Stimulated activated CD4-positive, alpha-beta T cell treated with anti-CD3 and anti-CD28 coated beads, Interleukin-2, amount 100 ng/mL, for 24 hours (primary cell): ENCODE measurements around the gene COQ8A.
A peak's percentile ranks its signal among the peaks of the same experiment; 100 is the strongest.

ENCODE experiments used
- DNase-seq, 2 donors: peaks; one replicate each; pipeline ENCODE4 v3.0.0-alpha.2; 2020

COQ8A gene

DNA sequence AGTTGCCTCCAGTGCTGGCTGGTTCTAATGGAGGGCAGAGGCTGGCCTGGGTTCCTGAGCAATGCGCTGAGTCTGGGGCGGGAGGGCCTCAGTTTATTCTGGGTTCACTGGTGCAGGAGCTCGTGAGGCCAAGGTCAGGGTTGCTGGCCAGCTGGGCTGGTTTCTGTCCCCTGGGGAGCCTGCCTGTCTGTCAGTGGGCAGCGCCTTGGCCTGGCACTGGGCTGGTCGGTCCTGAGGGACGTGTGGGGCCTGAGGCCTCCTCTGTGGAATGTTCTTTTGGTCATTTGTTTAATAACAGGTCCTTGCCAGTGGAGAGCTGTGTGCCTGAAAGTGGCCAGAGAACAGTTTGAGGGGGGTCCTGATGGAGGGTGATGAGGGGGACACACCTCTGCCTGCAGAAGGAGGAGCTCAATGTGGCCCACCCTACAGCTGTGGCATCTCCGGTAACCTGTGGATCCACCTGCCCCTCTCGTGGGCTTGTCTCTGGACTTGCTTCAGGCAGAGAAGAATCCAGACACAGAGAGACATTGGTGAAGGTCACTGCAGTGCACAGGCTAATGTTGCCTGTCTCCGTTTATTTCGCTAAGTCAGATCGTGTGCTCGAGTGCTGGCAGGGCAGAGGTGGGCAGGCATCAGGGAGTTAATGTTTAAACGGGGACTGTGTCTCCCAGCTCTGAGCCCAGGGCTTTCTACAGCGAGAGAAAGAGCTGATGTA lies 34.6 kb downstream of the COQ8A start:
- no peak for DNase-seq

DNA sequence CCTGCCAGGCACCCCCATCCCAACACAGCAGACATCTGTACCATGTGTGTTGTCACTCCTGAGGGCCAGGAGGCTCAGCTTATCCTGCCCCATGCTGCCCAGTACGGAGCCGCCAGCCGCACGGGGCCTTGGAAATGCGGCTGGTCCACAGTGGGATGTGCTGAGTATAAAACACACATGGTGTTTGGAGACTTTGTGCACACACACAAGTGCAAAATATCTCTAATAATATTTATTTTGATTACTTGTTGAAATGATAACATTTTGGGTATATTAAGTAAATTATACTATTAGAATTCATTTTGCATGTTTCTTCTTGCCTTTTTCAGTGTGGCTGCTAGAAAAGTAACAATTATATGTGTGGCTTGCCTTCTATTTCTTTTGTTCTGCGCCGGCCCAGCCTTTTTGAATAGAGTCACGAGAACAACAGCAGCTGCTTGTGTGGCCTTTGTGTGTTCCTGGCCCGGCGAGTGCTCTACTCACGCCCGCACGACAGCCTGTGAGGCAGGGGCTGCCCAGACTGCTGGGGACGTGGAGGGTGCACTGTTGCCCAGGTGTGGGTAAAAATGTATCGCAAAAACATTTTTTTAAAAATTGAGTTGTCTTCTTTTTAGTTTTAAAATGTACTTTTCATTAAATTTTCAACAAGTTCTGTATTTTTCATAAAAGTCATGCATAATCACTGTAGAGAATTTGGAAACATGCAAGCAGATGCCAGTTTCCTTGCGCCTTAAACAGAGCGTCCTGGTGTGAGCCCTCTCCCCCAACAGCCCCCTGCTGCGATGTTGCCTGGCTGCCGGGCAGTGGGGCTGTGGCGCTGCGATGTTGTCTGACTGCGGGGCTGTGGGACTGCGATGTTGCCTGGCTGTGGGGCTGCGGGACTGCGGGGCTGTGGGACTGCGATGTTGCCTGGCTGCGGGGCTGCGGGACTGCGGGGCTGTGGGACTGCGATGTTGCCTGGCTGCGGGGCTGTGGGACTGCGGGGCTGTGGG lies 35.5 kb downstream of the COQ8A start:
- no peak for DNase-seq

DNA sequence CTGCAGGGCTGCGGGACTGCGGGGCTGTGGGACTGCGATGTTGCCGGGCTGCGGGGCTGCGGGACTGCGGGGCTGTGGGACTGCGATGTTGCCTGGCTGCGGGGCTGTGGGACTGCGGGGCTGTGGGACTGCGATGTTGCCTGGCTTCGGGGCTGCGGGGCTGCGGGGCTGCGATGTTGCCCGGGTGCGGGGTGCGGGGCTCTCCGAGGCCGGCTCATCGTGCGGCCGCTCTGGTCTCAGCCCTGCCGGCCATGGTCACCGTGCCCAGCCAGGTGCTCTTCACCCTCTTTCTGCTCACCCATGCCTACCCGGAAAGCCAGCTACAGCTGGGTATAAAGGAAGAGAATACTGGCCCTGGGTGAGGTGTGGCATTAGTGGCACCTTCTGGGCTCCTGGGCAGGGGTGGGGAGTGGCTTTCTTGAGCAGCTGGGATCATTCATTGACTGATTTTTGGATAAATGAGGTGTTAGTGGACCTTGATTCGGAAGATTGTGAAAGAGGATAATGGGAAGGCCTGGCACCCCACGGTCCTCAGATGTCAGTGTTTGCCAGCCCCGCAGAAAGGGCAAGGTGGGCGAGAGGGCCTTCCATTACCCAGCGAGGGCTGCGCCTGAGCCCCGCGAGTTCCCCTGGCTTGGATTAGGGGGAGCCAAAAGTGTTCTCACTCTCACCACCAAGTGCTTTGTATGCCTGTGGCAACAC lies 36.3 kb downstream of the COQ8A start:
- DNase-seq = no peak

DNA sequence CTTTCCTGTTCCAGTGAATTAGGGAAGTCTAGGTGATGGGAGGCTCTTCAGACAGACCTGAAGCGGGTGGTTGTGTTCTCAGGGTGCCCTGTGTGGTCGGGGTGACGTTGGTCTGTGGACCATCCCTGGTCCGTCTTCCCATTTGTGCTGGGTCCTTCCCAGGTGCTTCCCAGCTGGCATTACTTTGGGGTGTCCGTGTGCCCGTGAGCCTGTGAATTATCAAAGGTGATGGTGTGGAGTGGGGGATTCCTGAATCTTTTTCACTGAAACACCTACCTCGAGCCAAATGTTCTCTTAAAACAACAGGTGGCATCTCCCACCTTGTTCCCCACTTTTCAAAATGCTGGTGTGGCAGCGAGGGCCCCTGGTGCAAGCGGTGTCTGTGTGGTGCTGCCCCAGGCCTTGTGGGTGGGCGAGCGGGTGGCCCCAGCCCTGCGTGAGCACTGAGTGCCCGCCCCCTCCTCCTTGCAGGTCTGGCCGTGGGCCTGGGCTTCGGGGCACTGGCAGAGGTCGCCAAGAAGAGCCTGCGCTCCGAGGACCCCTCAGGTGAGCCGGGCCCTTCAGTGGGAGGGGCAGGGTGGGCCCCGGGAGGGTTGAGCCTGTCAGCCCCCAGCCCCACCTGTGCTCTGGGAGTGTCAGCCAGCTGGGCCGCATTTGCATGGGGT lies 37.0 kb downstream of the COQ8A start:
- no peak for DNase-seq

DNA sequence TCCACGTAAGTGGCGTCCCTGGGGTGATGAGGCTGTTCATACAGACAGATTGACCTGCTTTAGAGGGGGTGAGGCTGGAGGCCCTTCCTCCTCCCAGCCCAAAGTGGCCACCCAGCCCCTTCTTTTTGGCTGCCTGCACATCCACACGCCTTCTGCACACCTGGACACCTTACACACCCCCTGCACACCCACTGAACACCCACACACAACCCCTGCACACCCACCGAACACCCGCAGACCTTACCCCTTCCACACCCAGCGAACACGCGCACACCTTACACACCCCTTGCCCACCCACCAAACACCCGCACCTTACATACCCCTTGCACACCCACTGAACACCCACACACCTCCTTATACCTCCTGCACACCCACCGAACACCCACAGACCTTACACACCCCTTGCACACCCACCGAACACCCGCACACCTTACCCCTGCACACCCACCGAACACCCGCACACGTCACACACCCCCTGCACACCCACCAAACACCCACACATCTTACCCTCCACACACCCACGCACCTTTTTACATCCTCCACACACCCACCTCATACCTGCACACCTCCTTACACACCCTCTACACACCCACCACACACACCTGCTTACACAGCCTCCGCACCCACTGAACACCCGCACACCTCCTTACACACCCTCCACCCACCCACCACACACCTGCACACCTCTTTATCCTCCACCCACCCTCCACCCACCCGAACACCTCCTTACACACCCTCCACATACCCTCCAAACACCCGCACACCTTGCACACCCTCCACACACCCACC lies 37.7 kb downstream of the COQ8A start:
- DNase-seq = no peak

DNA sequence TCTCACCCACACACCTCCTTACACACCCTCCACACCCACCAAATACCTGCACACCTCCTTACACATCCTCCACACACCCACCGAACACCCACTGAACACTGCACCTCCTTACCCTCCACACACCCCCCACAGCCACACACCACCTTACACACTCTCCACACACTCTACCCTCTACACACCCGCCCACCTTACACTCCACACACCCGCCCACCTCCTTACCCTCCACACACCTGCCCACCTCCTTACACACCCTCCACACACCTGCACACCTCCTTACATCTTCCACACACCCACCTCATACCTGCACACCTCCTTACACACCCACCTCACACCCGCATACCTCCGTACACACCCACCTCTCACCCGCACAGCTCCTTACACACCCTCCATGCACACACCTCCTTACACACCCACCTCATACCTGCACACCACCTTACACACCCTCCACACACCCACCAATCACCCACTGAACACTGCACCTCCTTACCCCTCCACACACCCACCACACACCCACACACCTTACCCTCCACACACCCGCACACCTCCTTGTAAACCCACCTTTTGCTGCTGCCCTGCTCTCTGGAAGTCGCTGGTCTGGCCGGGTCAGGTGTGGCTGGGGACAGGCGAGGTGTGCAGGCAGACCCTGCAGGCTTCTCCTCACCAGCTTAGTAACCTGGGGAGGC lies 38.5 kb downstream of the COQ8A start:
- DNase-seq = no peak

DNA sequence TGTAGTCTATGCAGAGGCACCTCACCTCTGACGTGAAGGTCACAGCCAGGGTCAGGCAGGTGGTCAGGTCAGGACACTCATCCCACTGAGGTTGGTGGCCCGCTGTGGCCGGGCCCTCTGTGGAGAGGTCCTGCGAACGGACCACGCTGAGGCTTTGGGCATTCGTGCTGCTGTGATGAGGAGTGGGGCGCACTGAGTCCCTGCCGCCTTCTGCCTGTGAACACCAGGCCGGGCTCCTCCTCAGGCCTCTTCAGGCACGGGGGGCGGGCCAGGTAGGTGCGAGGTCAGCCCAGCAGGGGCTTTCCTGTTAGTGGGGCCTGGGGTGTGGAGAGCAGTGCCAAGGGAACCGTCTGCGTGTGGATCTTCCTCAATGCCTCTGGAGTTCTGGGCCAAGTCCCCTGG lies 39.0 kb downstream of the COQ8A start:
- DNase-seq = no peak

DNA sequence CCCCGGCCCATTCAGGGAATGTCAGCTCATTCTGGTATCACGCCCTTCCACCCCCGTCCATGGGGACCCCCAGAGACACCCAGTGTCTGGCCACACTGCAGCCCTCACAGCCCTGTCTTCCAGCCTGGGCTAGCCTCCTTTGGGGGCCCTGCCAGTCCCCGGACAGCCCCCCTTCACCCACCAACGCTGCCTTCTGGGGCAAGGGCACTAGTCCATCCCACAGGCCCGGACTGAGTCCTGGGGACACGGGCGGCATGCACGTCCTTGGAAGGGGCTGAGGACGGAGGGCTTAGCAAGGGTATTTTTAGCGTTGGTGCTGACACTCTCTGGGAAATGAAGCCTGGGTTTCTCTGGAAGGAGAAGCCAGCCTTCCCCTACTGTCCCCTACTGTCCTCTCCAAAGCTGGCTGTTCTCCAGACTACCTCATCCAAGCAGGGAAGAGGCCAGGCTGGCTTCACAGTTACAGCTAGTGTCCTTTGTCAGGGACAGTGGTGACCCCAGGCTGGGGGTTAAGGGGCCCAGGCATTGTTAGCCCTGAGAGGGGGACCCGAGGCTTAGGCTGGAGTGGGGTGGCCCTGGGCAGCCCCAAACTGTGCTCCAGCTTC lies 39.5 kb downstream of the COQ8A start:
- no peak for DNase-seq

DNA sequence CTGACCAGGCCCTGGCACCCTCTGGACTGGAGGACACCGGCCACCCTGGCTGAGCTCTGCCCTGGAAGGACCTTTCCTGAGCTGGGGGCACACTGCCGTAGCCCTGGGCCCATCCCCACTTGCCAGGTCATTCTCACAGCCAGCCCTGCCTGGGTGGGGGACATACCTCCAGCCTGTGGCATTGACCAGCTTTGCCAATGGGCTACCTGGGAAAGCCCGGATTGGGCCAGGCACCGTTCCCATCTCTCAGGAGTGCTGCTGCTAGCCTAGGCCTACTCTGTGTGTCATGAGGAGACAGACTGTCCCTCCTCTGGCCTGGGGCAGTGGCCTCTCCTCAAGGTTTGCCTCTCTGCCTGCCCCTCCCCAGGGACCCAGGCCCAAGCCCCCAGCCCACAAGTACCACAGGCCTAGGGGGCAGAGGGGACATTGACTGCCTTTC lies 40.0 kb downstream of the COQ8A start:
- peak in 1 of 2 donors; percentile 13 for DNase-seq

DNA sequence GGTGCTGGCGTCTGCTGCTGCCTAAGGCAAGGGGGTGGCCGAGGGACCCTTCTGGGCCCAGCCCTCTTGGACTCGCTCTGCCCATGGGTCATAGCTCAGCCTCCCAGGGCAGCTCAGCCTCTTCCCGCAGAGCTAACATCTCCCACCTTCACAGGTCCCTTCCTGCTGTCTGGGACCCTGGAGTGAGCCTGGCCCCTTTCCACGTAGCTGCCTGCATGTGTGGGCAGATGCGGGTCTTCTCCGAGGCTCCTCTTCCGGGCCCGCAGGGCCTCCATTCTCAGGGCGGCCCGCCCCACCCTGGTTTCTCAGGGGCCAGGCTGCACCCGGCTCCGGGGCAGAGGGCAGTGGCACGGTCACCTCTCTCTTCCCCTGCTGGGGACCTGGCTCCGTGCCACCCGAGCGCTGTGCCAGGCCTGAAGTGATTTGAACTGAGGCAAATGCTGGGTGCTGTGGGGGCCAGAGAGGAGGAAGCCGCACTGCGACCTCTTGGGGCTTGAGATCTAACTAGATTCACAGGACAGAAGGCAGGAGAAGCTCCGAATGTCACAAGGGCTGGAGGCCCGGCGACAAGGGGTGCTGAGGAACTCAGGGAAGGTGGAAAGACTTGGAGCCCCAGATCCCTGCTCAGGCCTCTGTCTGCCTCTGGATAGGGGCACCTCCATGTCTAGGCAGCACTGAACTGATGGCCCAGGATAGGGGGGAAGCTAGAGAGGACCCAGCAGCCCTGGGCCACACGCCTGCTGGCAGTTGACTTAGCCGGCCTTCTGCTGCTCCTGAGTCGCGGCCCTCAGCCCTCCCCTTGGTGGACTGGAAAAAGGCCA lies 40.7 kb downstream of the COQ8A start:
- peak in 1 of 2 donors; percentile 4 for DNase-seq

DNA sequence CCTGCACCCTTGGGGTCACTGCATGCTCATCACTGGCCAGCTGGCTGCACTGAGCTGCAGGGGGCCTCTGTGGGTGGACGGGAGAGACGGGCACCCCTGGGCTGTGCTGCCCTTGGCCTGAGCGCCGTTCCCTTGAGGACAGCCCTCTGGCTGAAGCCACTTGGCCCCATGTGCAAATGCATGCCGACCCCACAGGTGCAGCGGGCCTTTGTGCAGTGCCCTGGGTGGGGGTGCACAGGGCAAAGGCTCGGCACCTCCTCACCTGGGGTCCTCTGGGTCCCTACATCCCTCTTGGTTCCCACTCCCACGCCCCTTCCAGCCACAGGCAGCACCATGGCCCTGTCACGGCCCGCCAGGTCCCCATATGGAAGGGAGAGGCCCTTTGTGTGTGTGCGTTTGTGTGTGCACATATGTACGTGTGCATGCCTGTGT lies 41.3 kb downstream of the COQ8A start:
- peak in 1 of 2 donors; percentile 6 for DNase-seq

DNA sequence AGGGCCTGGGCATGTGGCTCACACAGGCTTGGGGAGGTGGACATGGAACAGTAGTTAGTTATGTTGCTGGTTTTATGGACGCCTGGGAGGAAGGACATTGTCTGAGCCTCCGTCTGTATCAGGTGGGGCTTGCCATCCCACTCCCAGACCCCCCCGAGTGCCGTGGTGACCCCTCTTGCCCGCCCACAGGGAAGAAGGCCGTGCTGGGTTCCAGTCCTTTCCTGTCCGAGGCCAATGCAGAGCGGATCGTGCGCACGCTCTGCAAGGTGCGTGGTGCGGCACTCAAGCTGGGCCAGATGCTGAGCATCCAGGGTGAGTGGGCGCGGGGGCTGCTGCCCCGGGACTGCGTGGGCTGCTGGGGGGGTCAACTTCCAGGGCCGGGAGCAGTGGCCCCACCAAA lies 41.7 kb downstream of the COQ8A start:
- DNase-seq = no peak

DNA sequence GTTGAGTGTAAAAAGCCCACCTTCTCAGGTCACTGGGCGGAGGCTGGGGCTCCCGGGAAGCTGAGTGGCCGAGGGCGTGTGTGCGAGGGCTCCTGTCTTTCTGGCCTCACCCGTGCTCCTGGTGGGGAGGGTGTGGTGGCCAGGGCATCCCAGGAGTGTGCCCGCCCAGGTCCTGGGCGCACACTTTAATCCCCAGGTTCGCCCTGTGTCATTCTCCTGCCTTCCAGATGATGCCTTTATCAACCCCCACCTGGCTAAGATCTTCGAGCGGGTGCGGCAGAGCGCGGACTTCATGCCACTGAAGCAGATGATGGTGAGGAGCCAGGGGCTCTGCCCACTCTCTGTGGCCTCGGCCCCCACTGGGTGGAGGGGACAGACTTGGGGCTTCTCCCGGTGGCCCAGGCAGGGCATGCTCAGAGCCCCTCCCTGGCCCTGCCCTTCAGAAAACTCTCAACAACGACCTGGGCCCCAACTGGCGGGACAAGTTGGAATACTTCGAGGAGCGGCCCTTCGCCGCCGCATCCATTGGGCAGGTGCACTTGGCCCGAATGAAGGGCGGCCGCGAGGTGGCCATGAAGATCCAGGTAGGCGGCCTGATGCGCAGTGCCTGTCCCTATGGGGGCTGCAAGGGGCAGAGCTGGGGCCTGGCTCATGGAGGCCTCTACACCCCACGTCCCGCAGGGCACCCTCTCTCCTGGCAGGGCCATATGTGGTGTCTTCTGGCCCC lies 42.5 kb downstream of the COQ8A start:
- peak in 1 of 2 donors; percentile 12 for DNase-seq

DNA sequence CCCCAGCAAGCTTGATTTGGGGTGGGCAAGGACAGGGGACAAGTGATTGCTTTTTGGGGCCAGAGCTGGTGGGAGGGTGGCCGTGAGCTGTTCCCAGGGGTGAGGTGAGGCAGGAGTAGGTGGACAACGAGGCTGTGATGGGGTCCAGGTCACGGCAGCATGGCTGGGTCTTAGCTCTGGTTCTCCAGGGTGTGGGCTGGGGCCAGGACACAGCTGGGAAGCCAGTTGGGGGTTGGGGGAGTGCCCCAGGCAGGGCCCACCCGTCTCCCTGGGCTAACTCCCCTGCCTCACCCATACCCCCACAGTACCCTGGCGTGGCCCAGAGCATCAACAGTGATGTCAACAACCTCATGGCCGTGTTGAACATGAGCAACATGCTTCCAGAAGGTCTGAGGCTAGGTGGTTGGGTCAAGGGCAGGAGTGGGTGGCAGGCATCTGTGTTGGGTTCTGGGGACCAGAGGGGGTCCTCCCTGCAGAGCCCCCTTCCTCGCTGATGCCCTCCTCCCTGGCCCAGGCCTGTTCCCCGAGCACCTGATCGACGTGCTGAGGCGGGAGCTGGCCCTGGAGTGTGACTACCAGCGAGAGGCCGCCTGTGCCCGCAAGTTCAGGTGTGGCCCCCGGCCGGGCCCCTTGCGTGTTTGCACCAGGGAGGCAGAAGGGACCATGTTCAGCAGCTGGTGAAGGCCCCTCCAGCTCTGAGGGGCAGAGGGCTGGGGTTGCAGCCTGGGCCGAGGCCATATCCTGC lies 43.3 kb downstream of the COQ8A start:
- DNase-seq = peak in 1 of 2 donors; percentile 14

DNA sequence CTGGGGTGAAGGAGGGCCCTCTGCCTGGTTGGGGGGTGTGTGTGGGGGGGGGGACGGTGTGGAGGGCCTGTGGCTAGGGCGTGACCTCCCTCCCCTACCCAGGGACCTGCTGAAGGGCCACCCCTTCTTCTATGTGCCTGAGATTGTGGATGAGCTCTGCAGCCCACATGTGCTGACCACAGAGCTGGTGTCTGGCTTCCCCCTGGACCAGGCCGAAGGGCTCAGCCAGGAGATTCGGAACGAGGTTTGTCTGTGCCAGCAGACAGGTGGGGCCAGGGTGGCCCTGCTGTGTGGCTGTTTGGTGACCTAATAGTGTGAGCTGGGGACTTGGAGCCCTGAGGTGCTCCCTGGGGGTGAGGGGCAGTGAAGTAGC lies 43.9 kb downstream of the COQ8A start:
- no peak for DNase-seq

DNA sequence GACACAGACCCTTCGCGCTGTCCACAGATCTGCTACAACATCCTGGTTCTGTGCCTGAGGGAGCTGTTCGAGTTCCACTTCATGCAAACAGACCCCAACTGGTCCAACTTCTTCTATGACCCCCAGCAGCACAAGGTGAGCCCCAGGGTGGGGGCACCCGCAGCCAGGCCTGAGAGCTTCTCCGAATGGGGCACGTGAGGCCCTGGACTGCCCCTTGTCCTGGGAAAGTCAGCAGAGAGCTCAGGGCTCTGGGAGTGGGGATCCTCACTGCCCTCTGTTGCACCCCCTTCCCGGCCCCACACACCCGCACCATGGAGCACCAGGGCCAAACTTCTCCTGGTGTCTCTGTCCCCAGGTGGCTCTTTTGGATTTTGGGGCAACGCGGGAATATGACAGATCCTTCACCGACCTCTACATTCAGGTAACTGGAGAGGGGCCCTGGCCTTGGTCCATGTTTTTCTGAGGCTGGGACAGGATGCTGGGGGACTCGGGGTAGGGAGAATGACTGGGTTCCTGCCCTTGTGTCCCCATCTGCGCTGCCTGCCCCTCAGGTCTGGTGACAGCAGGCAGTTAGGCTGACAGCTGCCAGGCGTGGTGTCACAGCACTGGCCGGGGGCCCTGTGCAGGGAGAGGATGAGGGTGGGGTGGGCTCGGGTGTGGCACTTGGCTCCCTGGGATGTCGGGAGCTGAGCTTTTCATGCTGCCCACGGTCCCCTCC lies 44.6 kb downstream of the COQ8A start:
- no peak for DNase-seq

DNA sequence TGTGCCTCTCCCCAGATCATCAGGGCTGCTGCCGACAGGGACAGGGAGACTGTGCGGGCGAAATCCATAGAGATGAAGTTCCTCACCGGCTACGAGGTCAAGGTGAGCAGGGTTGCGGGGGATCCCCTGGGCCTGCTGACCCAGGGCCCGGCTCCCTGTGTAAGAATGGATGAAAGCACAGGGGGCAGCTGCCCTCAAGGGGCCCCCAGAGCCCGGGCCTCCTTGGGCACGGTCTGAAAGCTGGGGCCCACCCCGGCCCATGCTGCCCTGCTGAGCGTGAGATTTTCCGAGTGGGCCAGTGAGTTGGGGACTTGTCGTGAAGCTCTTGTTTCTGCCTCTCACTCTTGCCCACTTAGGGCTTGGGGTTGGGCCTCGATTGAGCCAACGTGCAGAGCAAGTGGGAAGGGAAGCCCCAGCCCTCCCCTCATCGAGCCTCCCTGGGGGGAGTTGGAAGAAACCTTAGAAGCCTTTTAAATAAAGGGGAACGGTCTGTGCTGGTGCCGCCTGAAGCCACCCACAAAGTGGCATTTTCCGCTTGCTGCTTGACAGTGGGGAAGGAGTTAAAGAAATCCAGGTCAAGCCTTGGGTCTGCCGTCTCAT lies 45.2 kb downstream of the COQ8A start:
- DNase-seq = no peak
